HEK293 (cell line): ENCODE data around the gene CPB2.

Experiments used
- BCL11A ChIP-seq: fragments of 450-650 bp; formaldehyde crosslinking; IDR thresholded peaks from 2 replicates; pipeline ENCODE4 v1.5.1; 2016; ENCODE audit warnings: low read depth, missing biosample characterization, missing genetic modification characterization
- ZNF114 ChIP-seq: fragments of 450-650 bp; formaldehyde crosslinking; IDR thresholded peaks from 2 replicates; pipeline ENCODE4 v1.5.0; 2017; ENCODE audit warnings: missing biosample characterization, missing genetic modification characterization
- ZNF132 ChIP-seq: fragments of 450-650 bp; formaldehyde crosslinking; IDR thresholded peaks from 2 replicates; pipeline ENCODE4 v1.5.1; 2017; ENCODE audit warnings: missing biosample characterization, missing genetic modification characterization, borderline replicate concordance
- ZNF146 ChIP-seq: fragments of 450-650 bp; formaldehyde crosslinking; IDR thresholded peaks from 2 replicates; pipeline ENCODE4 v1.5.1; 2016; ENCODE audit warnings: missing biosample characterization, missing genetic modification characterization
- ZNF274 ChIP-seq, 2 experiments: fragments of 200-500 bp in 1 of 2; fragments of 450-650 bp in 1 of 2; sonication (Bioruptor generic) in 1 of 2; formaldehyde crosslinking in 1 of 2; IDR thresholded peaks; 2 replicates each; pipeline versions ENCODE4 v1.5.1 to v1.6.1; 2014 to 2016; ENCODE audit warnings: borderline replicate concordance in 1 of 2, inconsistent platforms in 1 of 2, low read length in 1 of 2, missing biosample characterization in 1 of 2, missing genetic modification characterization in 1 of 2
- TF ChIP-seq, protein P1 (sequence below): fragments of 450-650 bp; formaldehyde crosslinking; IDR thresholded peaks from 2 replicates; pipeline ENCODE4 v1.5.1; 2016; ENCODE audit warnings: missing biosample characterization, missing genetic modification characterization
- TF ChIP-seq, protein P2 (sequence below): fragments of 450-650 bp; formaldehyde crosslinking; IDR thresholded peaks from 2 replicates; pipeline ENCODE4 v1.5.1; 2016; ENCODE audit warnings: missing biosample characterization, missing genetic modification characterization
- TF ChIP-seq, protein P3 (sequence below): fragments of 450-650 bp; formaldehyde crosslinking; IDR thresholded peaks from 2 replicates; pipeline ENCODE4 v1.5.1; 2017; ENCODE audit warnings: missing biosample characterization, mild to moderate bottlenecking, missing genetic modification characterization, moderate library complexity

DNA sequence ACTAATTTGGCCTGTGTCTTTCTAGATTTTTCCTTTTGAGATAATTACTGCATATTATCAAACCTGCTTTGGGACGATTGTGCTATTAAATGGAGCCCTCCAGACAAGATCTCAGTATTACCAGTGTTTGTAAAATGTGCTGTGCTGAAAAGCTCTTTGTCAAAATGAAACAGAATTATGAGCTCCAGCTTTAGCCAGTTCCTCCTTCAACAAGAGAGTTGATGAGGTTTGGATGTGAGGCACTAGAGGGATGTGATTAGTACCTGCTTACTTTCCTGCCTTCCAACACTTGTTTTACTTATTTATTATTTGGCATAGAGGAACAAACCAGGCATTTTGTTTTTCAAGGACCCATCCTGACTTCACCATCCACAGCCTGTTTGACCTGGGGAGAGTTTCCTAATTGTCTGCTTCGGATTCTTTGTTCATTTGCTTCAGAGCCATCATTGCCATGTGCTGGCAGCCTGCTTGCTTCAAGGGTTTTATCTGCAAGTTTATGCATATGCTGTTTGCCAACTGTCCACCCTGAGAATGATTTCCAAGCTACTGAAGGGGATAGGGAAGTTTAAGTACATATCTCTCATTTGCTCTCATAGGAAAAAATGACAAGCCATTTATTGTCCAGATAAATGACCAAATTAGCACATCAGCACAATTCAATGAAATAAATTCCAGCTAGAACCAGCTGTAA lies 32.9 kb upstream of the CPB2 start:
- TF ChIP-seq BCL11A (tag by site-specific recombination) (no peak), ZNF146 (no peak), ZNF132 (no peak), ZNF274 (IDR thresholded peaks at IDR 0.05; ENCODE audit: low read length) (no peak), ZNF274 (tag by site-specific recombination; IDR thresholded peaks at IDR 0.05; ENCODE audit: borderline replicate concordance) (no peak), ZNF114 (tag by site-specific recombination) (no peak)
- TF ChIP-seq, protein P1, sequence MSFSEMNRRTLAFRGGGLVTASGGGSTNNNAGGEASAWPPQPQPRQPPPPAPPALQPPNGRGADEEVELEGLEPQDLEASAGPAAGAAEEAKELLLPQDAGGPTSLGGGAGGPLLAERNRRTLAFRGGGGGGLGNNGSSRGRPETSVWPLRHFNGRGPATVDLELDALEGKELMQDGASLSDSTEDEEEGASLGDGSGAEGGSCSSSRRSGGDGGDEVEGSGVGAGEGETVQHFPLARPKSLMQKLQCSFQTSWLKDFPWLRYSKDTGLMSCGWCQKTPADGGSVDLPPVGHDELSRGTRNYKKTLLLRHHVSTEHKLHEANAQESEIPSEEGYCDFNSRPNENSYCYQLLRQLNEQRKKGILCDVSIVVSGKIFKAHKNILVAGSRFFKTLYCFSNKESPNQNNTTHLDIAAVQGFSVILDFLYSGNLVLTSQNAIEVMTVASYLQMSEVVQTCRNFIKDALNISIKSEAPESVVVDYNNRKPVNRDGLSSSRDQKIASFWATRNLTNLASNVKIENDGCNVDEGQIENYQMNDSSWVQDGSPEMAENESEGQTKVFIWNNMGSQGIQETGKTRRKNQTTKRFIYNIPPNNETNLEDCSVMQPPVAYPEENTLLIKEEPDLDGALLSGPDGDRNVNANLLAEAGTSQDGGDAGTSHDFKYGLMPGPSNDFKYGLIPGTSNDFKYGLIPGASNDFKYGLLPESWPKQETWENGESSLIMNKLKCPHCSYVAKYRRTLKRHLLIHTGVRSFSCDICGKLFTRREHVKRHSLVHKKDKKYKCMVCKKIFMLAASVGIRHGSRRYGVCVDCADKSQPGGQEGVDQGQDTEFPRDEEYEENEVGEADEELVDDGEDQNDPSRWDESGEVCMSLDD (tag by site-specific recombination): no peak
- TF ChIP-seq, protein P2, sequence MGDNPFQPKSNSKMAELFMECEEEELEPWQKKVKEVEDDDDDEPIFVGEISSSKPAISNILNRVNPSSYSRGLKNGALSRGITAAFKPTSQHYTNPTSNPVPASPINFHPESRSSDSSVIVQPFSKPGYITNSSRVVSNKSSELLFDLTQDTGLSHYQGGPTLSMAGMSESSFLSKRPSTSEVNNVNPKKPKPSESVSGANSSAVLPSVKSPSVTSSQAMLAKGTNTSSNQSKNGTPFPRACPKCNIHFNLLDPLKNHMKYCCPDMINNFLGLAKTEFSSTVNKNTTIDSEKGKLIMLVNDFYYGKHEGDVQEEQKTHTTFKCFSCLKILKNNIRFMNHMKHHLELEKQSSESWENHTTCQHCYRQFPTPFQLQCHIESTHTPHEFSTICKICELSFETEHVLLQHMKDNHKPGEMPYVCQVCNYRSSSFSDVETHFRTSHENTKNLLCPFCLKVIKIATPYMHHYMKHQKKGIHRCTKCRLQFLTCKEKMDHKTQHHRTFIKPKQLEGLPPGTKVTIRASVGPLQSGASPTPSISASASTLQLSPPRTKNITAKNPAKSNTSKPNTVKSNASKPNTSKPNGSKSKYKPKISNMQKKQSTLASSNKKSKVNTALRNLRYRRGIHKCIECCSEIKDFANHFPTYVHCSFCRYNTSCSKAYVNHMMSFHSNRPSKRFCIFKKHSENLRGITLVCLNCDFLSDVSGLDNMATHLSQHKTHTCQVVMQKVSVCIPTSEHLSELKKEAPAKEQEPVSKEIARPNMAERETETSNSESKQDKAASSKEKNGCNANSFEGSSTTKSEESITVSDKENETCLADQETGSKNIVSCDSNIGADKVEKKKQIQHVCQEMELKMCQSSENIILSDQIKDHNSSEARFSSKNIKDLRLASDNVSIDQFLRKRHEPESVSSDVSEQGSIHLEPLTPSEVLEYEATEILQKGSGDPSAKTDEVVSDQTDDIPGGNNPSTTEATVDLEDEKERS (tag by site-specific recombination): no peak
- TF ChIP-seq, protein P3, sequence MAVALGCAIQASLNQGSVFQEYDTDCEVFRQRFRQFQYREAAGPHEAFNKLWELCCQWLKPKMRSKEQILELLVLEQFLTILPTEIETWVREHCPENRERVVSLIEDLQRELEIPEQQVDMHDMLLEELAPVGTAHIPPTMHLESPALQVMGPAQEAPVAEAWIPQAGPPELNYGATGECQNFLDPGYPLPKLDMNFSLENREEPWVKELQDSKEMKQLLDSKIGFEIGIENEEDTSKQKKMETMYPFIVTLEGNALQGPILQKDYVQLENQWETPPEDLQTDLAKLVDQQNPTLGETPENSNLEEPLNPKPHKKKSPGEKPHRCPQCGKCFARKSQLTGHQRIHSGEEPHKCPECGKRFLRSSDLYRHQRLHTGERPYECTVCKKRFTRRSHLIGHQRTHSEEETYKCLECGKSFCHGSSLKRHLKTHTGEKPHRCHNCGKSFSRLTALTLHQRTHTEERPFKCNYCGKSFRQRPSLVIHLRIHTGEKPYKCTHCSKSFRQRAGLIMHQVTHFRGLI (tag by site-specific recombination): no peak
